Prostate gland (tissue), 2 donors: ENCODE measurements around the gene AIFM1.

ENCODE experiments used
- CTCF ChIP-seq, 4 experiments: fragments of 200-600 bp in 2 of 4; fragments of 450-650 bp in 2 of 4; sonication (generic) in 2 of 4; IDR thresholded peaks; 1 replicate in 3 of 4; 2 replicates in 1 of 4; pipeline ENCODE4 v1.5.1; 2016 to 2019; ENCODE audit warnings: antibody characterized with exemption in 4 of 4, mild to moderate bottlenecking in 2 of 4, moderate library complexity in 2 of 4
- POLR2A ChIP-seq: fragments of 450-650 bp; IDR thresholded peaks from one replicate; pipeline ENCODE4 v1.6.1; 2016; ENCODE audit warnings: antibody characterized with exemption, mild to moderate bottlenecking
- POLR2AphosphoS5 ChIP-seq: sonication (generic); formaldehyde crosslinking; IDR thresholded peaks from one replicate; pipeline ENCODE4 v1.6.1; 2017; ENCODE audit warnings: antibody characterized with exemption

GRCh38 chrX:130172127-130172845, 6.6 kb upstream of the AIFM1 start:
- TF ChIP-seq CTCF (IDR thresholded peaks at IDR 0.05) (no peak), POLR2A (no peak), POLR2AphosphoS5 (no peak)
